H1 (cell line): ENCODE measurements around the gene ZNF764. TPM values are rescaled to one million over a fixed set of nuclear protein-coding genes. Genes with fewer than 3 reads are reported as not detected.

Source experiments
- RNF2 ChIP-seq: fragments of 200-900, 300-1000 bp; sonication (generic); IDR thresholded peaks from 2 replicates; pipeline ENCODE4 v1.7.1; 2016; ENCODE audit warnings: borderline replicate concordance, low read depth, mild to moderate bottlenecking, antibody characterized with exemption, low read length; ENCODE audit not compliant: poor library complexity, severe bottlenecking; ENCODE audit errors: missing control alignments
- polyA plus RNA-seq, 7 experiments: library from polyadenylated mRNA; depleted of rRNA in 3 of 7; stranded (reverse) in 5 of 7; unstranded in 2 of 7; fragments of >200 nt in 5 of 7; fragments of 200-250 nt in 2 of 7; gene quantifications; 1 replicate in 5 of 7; 2 replicates in 1 of 7; 4 replicates in 1 of 7; pipeline versions ENCODE4 v1.2.1 to v1.2.3, GENCODE V29; 2011 to 2013; ENCODE audit warnings: missing spikeins in 2 of 7, mixed read lengths in 2 of 7
- total RNA-seq: library from RNA; stranded (reverse); fragmentation: NEBNext Ultra II Directional; extraction: Animal tissue kit (Norgen Biotek cat#: 25700); gene quantifications from 2 replicates; pipeline ENCODE4 v1.2.1, GENCODE V29; 2021

The ZNF764 gene
- total and polyA plus RNA-seq, 2 of the 8 experiments (the other 6 are each of a cell fraction or from before 2014, with no cell fraction given): 5.7 to 7.7 TPM

- no peak for TF ChIP-seq RNF2
These were observed 5.2 kb downstream of the ZNF764 start (continued) for GRCh38 chr16:30552956-30553355.
